NCI-H2196 (cell line): ENCODE data around the gene VPS52.
"Not testable (repeated sequence)": the region's sequence is repeated elsewhere in the genome, so short reads cannot be mapped to it uniquely, and the experiment has no call there.

ENCODE experiments used
- DNase-seq: peaks from one replicate; lab custom pipeline; 2025; ENCODE audit not compliant: unreplicated experiment; lab: John Stamatoyannopoulos, UW

Gene VPS52

DNA sequence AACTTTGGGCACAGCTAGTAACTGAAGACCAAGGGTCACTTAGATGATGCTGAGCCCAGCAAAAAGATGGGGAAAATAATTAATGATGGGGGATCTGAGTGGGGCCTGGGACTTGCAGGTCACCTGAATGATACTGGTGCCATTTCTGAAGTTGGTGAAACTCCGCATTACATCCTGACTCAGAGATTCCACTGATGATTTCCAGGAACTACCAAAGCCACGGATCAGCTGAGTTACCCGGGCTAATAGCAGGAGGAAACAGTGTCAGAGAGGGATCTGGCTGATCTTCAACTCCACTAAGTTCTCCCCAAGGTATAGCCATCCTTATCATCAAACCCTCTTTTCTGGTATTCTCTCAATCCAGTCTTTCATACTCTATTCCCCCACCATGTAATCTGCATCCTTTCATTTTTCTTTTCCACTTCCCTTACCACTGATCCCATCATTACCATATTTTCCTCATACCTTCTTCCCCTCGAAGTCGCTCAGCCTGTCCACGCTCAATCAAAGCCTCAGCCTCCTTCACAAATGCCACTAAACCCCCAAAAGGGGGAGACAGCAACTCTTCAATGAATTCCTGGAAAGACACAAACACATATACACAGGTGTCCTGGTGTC lies 20.2 kb downstream of the VPS52 start:
- DNase-seq, result no peak

- DNase-seq, result no peak
These were observed 20.9 kb downstream of the VPS52 start for GRCh38 chr6:33250731-33251130.

GRCh38 chr6:33249732-33250630 lies 21.7 kb downstream of the VPS52 start:
- DNase-seq, result no peak

- DNase-seq, result peak; percentile 100
These were observed 22.5 kb downstream of the VPS52 start for GRCh38 chr6:33248932-33249731.

- DNase-seq, result peak; percentile 72
These were observed 23.1 kb downstream of the VPS52 start for GRCh38 chr6:33248643-33248931.

DNA sequence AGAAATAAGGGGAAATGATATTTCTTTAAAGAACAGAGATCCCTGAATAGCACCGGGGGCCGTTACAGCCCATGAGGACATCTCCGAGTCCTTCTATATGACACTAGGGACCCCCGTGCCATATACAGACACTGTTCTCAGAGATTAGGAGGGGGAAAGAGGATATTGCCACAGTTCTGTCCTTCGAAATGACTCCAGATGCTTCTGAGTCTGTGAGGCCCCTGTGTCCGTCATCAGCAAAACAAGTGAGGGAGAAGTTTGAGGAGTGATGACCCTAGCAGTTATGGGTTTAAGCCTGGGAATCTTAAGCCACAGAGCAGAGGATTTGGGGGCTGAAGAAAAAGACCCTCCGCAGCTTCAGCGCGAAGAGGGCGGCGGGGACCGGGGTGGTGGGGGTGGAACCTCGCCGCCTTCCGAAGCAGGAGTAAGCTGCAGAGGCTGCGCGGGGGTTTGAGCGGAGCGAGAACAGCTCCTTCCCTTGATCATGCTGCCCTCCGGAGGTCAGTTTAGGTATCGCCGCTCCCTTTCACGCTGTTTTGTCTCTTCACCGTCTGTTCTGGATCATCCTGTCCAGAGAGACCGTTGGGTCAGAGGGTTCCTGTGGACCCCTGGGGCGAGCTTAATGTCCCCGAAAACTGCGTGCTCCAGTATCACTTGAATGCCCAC lies 23.6 kb downstream of the VPS52 start:
- DNase-seq, result peak; percentile 96

DNA sequence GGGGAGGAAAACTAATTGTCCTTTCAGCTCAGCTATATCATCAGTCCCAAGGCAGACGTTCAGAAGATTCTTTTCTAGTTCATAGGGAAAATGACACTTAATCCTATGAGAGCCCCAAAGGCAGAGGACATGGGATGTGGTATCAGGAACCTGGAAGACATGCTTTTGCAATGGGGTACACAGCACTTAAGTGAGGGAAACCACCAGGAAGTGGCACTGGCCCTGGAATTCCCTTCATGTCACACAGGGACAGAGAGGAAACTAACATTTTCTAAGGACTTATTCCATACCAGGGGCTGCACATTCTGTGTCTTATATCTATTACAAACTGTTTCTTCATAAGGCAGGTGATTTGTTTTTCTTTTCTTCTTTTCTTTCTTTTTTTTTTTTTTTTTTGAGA lies 28.2 kb downstream of the VPS52 start:
- DNase-seq, result no peak

- DNase-seq, result no peak
These were observed 29.7 kb downstream of the VPS52 start for GRCh38 chr6:33241968-33242367.

DNA sequence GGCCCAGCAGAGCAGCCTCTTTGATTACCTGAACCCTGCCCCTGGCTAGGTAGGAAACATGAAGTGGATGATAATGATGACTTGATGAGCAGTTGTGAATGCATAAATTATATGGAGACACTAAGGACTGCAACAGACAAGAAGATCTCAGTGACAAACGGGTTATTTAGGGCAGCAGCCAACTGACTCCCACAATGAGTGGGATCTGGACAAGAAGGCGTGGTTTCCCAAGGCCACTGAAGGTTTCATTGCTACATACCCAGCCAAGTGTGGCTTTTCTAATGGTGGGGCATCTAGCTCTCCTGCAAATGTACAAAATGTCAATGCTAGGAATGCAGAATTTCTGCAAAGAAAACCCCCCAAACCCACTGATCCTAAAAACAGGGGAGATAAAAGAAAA lies 33.9 kb downstream of the VPS52 start:
- no peak for DNase-seq

DNA sequence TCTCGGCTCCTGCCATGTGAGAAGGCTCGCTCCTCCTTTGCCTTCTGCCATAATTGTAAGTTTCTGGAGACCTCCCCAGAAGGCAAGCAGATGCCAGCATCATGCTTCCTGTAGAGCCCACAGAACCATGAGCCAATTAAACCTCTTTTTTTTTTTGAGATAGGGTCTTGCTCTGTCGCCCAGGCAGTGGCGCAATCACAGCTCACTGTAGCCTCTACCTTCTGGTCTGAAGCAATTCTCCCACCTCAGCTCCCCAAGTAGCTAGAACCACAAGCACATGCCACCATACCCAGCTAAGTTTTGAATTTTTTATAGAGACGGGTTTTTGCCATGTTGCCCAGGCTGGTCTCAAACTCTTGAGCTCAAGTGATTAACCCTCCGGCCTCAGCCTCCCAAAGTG lies 34.8 kb downstream of the VPS52 start:
- no peak for DNase-seq

DNA sequence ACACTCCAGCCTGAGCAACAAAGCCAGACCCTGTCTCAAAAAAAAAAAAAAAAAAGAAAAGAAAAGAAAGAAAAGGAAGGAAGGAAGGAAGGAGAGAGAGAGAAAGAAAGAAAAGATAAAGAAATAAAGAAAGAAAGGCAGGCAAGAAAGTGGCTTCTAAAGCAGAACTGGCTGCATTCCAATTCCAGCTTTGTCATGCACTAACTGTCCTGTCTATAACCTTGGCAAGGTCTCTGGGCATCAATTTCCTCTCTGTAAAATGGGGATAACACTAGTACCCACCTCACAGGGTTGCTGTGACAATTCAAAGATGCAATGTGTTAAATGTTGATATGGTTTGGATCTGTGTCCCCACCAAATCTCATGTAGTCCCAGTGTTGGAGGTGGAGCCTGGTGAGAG lies 35.3 kb downstream of the VPS52 start:
- DNase-seq, result no peak

- DNase-seq, result no peak
These were observed 36.4 kb downstream of the VPS52 start for GRCh38 chr6:33235221-33235634.

- DNase-seq, result not testable (repeated sequence)
These were observed 45.1 kb downstream of the VPS52 start for GRCh38 chr6:33226503-33227120.

- DNase-seq, result no peak
These were observed 54.0 kb downstream of the VPS52 start for GRCh38 chr6:33217681-33218080.

GRCh38 chr6:33217246-33217645 lies 54.4 kb downstream of the VPS52 start:
- DNase-seq, result no peak

GRCh38 chr6:33216117-33216649 lies 55.5 kb downstream of the VPS52 start:
- DNase-seq, result no peak

DNA sequence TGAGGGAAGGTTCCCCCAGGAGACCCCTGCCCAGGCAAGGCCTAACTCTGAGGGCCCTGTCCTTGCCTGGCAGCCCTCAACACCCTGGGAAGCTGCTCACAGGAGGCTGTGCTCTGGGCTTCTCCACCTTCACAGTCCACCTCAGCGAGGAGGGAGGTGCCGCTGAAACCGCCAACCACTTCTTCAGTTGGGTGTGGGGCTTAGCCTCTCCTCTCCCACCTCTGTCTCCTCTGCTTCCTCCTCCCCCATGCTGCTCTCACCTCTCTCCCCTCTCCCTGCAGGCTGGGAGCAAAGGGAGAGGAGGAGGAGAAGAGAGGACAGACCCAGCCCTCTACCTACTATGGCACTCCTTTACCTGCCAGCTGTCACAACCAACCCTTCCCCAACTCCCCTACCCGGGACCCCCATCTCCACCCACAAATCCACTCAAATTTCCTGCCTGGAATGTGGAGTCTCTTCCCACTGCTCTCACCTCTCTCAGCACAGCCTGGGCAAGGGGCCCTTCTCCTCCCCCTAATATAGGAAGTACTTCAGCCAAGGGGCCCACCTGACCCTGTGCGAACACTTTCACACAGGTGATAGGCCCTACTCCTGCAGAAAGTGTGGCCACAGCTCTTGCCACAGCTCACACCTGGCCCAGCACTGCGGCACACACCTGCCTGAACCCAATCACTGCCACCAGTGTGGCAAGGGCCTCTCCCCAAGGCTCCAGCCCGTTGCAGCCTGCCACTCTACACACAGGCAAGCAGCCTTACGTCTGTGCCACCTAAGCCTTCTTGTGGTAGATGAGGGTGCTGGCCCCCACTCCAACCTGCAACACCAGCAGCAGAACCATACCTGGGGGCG lies 56.2 kb downstream of the VPS52 start:
- DNase-seq, result no peak

GRCh38 chr6:33213989-33214335 lies 57.7 kb downstream of the VPS52 start:
- DNase-seq, result no peak

DNA sequence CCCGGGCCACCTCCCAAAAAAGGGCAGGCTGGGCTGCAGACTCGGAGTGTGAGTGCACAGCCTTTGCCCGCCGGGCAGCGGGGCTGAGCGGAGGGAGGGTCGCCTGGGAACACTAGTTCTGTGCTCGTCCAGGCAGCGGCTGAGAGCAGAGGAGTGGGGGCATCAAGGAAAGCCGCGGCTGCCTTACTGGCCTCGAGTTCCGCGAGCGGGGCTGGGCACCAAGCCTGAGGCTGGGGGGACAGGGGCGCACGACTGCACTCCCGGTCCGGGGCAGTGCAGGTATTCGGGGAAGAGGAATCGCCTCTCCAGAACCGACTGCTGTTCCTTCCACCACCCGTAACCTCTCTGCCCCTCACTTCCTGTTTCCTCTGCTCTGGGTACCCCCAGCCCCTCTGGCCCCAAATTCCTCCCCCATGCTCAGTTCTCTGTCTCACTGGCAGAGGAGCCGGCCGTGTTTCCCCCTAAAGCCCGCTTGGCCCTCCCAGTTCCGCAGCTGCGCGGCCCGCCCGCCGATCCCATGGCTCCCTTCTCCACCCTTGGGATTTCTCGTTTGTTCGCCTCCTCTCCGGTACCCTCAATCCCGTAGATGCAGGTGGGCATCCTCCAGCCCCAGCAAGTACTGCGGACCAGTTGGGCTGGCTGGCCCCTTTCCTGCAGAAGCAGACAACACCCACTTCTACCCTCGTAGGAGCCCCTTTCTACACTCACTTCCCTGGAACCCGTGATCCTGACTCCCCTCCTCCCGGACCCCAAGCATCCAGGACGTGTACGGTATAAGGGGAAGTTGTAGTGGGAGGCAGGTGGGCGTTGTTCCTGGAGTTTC lies 58.3 kb downstream of the VPS52 start:
- DNase-seq, result no peak
